Heart right ventricle (tissue), 16 donors: ENCODE measurements around the gene NANOS3. TPM values are rescaled to one million over a fixed set of nuclear protein-coding genes. Genes with fewer than 3 reads are reported as not detected.

Source experiments
- ATAC-seq, 8 donors: fragments of 200-7000 bp; cut with Tn5 transposase; one replicate each; pipeline ENCODE4 v1.9.1; 2020; ENCODE audit warnings: mild to moderate bottlenecking in 8 of 8, moderate library complexity in 8 of 8, moderate number of reproducible peaks in 1 of 8
- DNase-seq, 2 donors: peaks; one replicate each; pipeline ENCODE4 v3.0.0-alpha.2; 2020
- H3K27ac ChIP-seq, 10 donors: fragments of 200-600 bp; sonication (generic) in 2 of 10; one replicate each; pipeline versions ENCODE4 v1.5.0 to v1.8.0; 2020 to 2022; ENCODE audit warnings: mild to moderate bottlenecking in 3 of 10
- H3K27me3 ChIP-seq, 7 donors: fragments of 200-600 bp; one replicate each; pipeline ENCODE4 v1.8.0; 2021 to 2022; ENCODE audit warnings: mild to moderate bottlenecking in 2 of 7
- H3K36me3 ChIP-seq, 9 donors: fragments of 200-600 bp; sonication (generic) in 1 of 9; one replicate each; pipeline versions ENCODE4 v1.5.0 to v1.8.0; 2020 to 2022; ENCODE audit warnings: mild to moderate bottlenecking in 2 of 9
- H3K4me1 ChIP-seq, 9 donors: fragments of 200-600 bp; sonication (generic) in 1 of 9; one replicate each; pipeline versions ENCODE4 v1.5.0 to v1.8.0; 2020 to 2022; ENCODE audit warnings: mild to moderate bottlenecking in 4 of 9
- H3K4me3 ChIP-seq, 10 donors: fragments of 200-600 bp; sonication (generic) in 2 of 10; one replicate each; pipeline versions ENCODE4 v1.5.0 to v1.8.0; 2020 to 2022; ENCODE audit warnings: mild to moderate bottlenecking in 7 of 10, moderate library complexity in 2 of 10
- H3K9me3 ChIP-seq, 11 donors: fragments of 200-600 bp in 10 of 11; sonication (generic) in 2 of 11; one replicate each; pipeline versions ENCODE4 v1.5.0 to v1.8.0; 2013 to 2022; ENCODE audit warnings: mild to moderate bottlenecking in 2 of 11, control low read depth in 1 of 11, moderate library complexity in 1 of 11
- CTCF ChIP-seq, 9 donors: fragments of 200-600 bp; sonication (generic) in 2 of 9; IDR thresholded peaks; one replicate each; pipeline versions ENCODE4 v1.5.0 to v1.8.0; 2021 to 2022; ENCODE audit warnings: antibody characterized with exemption in 9 of 9, mild to moderate bottlenecking in 5 of 9, moderate library complexity in 1 of 9
- WGBS, 2 donors: extraction: QIAGEN DNeasy Blood & Tissue Kit; methylation state at CpG; one replicate each; pipeline ENCODE4 v1.1.7; 2013; ENCODE audit warnings: inconsistent platforms in 1 of 2; 5-methylcytosine and 5-hydroxymethylcytosine counted together
- intact Hi-C, 10 donors: fragments of 100-400 bp; cut with DNase I; formaldehyde crosslinking; loops; one replicate each; pipeline versions ENCODE4 v1.11.1 to v1.14.2; 2022
- long read RNA-seq, 3 donors: library from polyadenylated mRNA; unstranded; transcript quantifications; one replicate each; pipeline ENCODE4 v2.0.0, GENCODE V29; 2020 to 2021
- polyA plus RNA-seq, 2 donors: library from polyadenylated mRNA; stranded (reverse); fragments of 200-250 nt; gene quantifications; one replicate each; pipeline ENCODE4 v1.2.3, GENCODE V29; 2013
- total RNA-seq, 10 donors: library from RNA; stranded (reverse); fragmentation: NEBNext Ultra II Directional in 3 of 10; extraction: Animal tissue kit (Norgen Biotek cat#: 25700) in 3 of 10; gene quantifications; one replicate each; pipeline versions ENCODE4 v1.2.1 to v1.2.4, GENCODE V29; 2021 to 2023
- donor health status: Arrhythmogenic right ventricular cardiomyopathy.
- donor health status: ischemic (EF 13 %, LVEDD 7.1; RV severe dilation, severe dysfunction).
- donor health status: healthy with polysubstance abuse.
- donor health status: DM: no; HTN: yes; CAD: no.
- donor health status: DM: no; HTN: no; CAD: no.
- donor health status: ischemic (EF 25% LVEDD 6.9; RV normal size, moderate dysfunction).
- donor health status: ischemic (EF 25% LVEDD 5.7; RV mildly dilated, moderate dysfunction).
- donor health status: healthy.
- donor health status: DM: yes; HTN: yes; CAD: no.
- donor health status: Ischemic cardiomyopathy.
- donor health status: ischemic (EF 35%, LVEDD 5.7; RV mildly dilated, moderate dysfunction).
- donor health status: nonischemic (EF 11% LVEDD 7.7; RV severe dilation, severe dysfunction).
- donor health status: DM: yes; HTN: yes; CAD: no.
- donor health status: PGD.
- donor health status: ischemic (EF 29% LVEDD 5.4; RV normal size, mild dysfunction).
- donor health status: nonischemic (EF 23%, LVEDD 6.1; RV moderate dilation, normal function).

NANOS3 gene
- total RNA-seq = 1 to 10 TPM in 3 of 10 donors, under 1 TPM in 3, not detected in 4; 0.37 to 1.5 (median 0.98) TPM
- 1 to 10 TPM in 1 of 2 donors, under 1 TPM in 1; 0.41 to 2.9 TPM for polyA plus RNA-seq
- long read RNA-seq, donor 1 = 0 reads
- long read RNA-seq, donor 2 = 0 reads
- long read RNA-seq, donor 3 = 0 reads

- TF ChIP-seq CTCF (IDR thresholded peaks at IDR 0.05) = no peak
- Histone ChIP-seq H3K36me3 (no peaks in the 10 kb centered on the region), H3K27me3 (peaks cover 0 to 20% (median 0%) of the 10 kb centered on the region in 7 donors), H3K4me1 (peaks cover 0 to 32% (median 21%) of the 10 kb centered on the region in 9 donors), H3K4me3 (no peak within 1 kb of the TSS), H3K9me3 (no peaks in the 10 kb centered on the region), H3K27ac (no peak within 1 kb of the TSS)
- ATAC-seq (no peak), DNase-seq (no peak)
- 56 to 70% methylated on average over 5 of the region's 5 CpGs for WGBS, 2 donors
- intact Hi-C loops = loop anchor here in 2 of 10 donors (5.0 to 10.0 kb wide), 2 partner anchors 195 to 272 kb away; partner anchors contain the start of gene MISP3 (in 1 of the 2)
These were observed at the start of gene NANOS3 for GRCh38 chr19:13876834-13877233. Gene NANOS3, plus strand, starts transcription at chr19:13877134. Its CDS starts 115 bp downstream, at chr19:13877249.

GRCh38 chr19:13827656-13828055 lies 49.3 kb upstream of the NANOS3 start:
- H3K9me3 ChIP-seq = no peaks in the 10 kb centered on the region
- intact Hi-C loops = no loop called here
- H3K4me3 ChIP-seq = no peak overlapping the region
- H3K4me1 ChIP-seq = peaks cover 0 to 16% (median 6%) of the 10 kb centered on the region in 9 donors
- H3K27me3 ChIP-seq = no peaks in the 10 kb centered on the region
- TF ChIP-seq CTCF (IDR thresholded peaks at IDR 0.05) = no peak
- DNase-seq = peak in 1 of 2 donors; percentile 2
- peaks cover 0 to 88% (median 6%) of the 10 kb centered on the region in 9 donors for H3K36me3 ChIP-seq
- no peak overlapping the region for H3K27ac ChIP-seq
- WGBS, 2 donors = 78 to 81% methylated on average over 4 of the region's 4 CpGs
- ATAC-seq = no peak

GRCh38 chr19:13830114-13830740 lies 46.7 kb upstream of the NANOS3 start:
- Histone ChIP-seq H3K4me3 (no peak overlapping the region), H3K27me3 (no peaks in the 10 kb centered on the region), H3K36me3 (peaks cover 0 to 87% (median 16%) of the 10 kb centered on the region in 9 donors), H3K9me3 (no peaks in the 10 kb centered on the region), H3K27ac (peak overlapping the region in 1 of 10 donors; percentile 100), H3K4me1 (peaks cover 10 to 33% (median 27%) of the 10 kb centered on the region in 9 donors)
- 94 to 96% methylated on average over 43 to 47 of the region's 47 CpGs for WGBS, 2 donors
- ATAC-seq = no peak
- DNase-seq = no peak
- no peak for TF ChIP-seq CTCF (IDR thresholded peaks at IDR 0.05)
- intact Hi-C loops = loop anchor here in 4 of 10 donors (5.0 kb wide), 1 partner anchor 33 kb away; the partner anchor contains the start of gene ZSWIM4 (in 4 of the 4)

- WGBS, 2 donors = 91 to 93% methylated on average over 32 of the region's 32 CpGs
- Histone ChIP-seq H3K4me3 (no peak overlapping the region), H3K36me3 (peaks cover 0 to 87% (median 23%) of the 10 kb centered on the region in 9 donors), H3K27ac (peak overlapping the region in 1 of 10 donors; percentile 100), H3K9me3 (no peaks in the 10 kb centered on the region), H3K4me1 (peaks cover 17 to 40% (median 34%) of the 10 kb centered on the region in 9 donors), H3K27me3 (no peaks in the 10 kb centered on the region)
- intact Hi-C loops = loop anchor here in 4 of 10 donors (5.0 kb wide), 1 partner anchor 34 kb away; the partner anchor contains the start of gene ZSWIM4 (in 4 of the 4)
- no peak for DNase-seq
- ATAC-seq = no peak
- TF ChIP-seq CTCF (IDR thresholded peaks at IDR 0.05) = no peak
These were observed 46.0 kb upstream of the NANOS3 start for GRCh38 chr19:13830741-13831536.
